T follicular helper cell (primary cell): ENCODE measurements around the gene ZNF408.
"Not testable (repeated sequence)": the region's sequence is repeated elsewhere in the genome, so short reads cannot be mapped to it uniquely, and the experiment has no call there.

ENCODE experiments used
- DNase-seq: peaks from one replicate; pipeline ENCODE4 v3.0.0-alpha.2; 2020; ENCODE audit warnings: low read depth

The ZNF408 gene

DNA sequence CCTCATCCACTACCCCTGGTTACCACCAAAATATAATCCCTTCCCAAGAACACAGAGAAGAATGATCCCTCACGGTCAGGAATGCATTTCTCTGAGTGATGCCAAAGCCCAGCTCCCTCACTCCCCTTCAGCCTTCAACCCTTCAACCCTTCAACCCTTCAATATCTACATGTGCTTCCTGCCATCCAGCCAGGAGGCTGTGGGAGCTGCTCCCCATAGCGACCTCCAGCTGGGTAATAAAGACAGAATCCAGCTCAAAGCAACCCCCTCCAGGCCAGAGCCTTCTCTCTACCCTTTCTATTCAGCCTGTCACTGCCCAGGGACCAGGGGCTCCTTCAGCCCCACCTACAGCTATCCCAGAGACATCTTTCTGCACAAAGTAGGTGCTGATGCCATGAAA is 3.1 kb upstream of the ZNF408 start:
- no peak for DNase-seq

- DNase-seq, result no peak
These were observed 2.2 kb upstream of the ZNF408 start for GRCh38 chr11:46698597-46698996.

- no peak for DNase-seq
These were observed 335 bp downstream of the ZNF408 start for GRCh38 chr11:46701078-46701654.

DNA sequence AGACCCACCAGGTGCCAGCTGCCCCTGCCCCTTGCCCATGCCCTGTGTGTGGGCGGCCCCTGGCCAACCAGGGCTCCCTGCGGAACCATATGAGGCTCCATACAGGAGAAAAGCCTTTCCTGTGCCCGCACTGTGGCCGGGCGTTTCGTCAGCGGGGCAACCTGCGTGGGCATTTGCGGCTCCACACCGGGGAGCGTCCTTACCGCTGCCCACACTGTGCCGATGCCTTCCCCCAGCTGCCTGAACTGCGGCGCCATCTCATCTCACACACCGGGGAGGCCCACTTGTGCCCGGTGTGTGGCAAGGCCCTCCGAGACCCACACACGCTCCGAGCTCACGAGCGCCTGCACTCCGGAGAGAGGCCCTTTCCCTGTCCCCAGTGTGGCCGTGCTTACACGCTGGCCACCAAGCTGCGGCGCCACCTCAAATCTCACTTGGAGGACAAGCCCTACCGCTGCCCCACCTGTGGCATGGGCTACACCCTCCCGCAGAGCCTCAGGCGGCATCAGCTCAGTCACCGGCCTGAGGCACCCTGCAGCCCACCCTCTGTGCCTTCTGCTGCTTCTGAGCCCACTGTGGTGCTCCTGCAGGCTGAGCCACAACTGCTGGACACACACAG is 4.3 kb downstream of the ZNF408 start:
- DNase-seq, result no peak

DNA sequence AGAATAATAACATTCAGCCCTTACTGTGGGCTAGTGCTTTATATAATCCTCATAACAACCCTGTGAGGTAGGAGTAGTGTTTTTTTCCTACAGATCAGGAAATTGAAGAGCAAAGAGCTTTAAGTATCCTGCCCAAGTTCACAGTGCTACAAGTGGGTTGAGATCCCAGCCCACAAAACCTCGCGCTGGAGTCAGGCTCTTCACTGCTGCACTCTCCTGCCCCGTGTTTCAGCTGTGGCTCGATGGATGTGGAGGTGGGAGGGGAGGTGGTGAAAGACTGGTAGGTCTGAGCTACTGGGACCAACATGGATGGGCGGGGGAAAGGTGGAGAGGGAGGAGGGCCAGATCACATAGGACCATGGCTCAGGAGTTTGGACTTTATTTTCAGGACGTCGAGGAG is 6.1 kb downstream of the ZNF408 start:
- DNase-seq, result no peak

DNA sequence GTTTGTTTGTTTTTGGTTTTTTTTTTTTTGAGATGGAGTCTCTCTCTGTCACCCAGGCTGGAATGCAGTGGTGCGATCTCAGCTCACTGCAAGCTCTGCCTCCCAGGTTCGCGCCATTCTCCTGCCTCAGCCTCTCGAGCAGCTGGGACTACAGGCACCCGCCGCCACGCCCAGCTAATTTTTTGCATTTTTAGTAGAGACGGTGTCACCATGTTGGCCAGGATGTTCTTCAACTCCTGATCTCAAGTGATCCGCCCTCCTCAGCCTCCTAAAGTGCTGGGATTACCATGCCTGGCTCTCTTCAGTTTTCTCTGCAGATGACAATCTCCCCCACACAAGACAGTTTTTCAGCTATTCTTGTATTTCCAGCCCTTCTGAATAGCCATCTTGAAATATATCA is 8.5 kb downstream of the ZNF408 start:
- not testable (repeated sequence) for DNase-seq

DNA sequence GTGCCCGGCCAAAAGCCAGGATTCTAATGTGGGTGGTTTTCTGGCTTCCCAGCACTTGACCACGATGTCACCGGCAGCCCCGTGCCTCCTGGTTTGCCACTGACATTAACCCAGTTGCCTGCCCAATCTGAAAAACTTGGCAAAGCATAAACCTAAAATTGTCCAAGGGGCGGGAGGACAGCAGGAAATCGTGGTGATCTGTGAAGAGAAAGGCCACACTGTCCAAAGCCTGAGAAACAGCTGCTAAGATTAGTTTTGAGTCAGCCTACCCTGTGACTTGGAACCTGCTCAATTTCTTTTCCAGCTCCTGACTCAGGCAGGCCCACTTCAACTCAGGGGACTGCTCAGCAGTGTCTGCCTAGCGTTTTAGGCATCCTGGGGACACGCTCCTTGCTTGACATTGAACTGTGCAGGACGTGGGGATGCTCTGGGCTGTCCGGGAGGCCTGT is 10.0 kb downstream of the ZNF408 start:
- no peak for DNase-seq

DNA sequence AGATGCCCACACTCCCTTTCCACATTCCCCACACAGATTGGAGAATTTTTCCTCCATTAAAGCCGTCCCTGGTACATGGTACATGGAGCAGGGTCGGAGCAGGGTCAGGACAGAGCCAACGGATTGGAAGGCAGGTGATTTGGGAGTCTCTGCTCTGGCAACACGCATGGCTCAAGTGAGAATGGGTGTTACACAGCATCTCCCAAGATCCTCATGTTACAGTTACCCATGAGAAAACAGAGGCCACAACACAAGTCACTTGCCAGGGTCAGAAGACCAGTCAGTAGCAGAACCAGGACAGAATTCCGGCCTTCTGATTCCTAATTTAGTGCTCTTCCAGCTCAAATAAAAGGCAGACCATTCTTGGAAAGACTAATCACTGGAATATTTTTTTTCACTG is 10.5 kb downstream of the ZNF408 start:
- no peak for DNase-seq

GRCh38 chr11:46712874-46713576 is 12.2 kb downstream of the ZNF408 start:
- DNase-seq, result no peak

- not testable (repeated sequence) for DNase-seq
These were observed 17.0 kb downstream of the ZNF408 start for GRCh38 chr11:46717825-46718154.

GRCh38 chr11:46718155-46719019 is 17.6 kb downstream of the ZNF408 start:
- no peak for DNase-seq

DNA sequence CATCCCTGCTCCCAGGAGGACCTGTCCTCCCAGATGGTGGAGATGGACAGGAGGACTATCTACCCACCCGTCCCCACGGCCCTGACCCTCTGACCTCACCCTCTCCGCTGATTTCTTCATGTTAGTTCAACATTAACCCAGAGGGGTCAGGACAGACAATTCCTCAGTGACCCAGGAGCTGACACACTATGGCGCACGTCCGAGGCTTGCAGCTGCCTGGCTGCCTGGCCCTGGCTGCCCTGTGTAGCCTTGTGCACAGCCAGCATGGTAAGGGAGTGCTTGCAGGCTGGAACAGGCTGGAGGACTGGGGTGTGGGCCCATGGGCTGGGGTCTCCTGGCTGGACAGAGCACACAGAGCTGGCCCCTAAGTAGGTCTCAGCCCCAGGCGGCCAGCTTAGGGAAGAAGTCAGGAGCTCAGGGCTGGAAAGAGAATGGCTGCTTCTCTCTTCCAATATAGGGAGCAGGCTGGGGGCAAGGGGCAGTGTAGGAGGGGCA is 18.3 kb downstream of the ZNF408 start, which contains the start of gene F2:
Gene F2, plus strand, starts transcription at position 166 of the 495 bp plus-strand sequence. Its CDS starts 23 bp downstream, at position 189.
- no peak for DNase-seq

DNA sequence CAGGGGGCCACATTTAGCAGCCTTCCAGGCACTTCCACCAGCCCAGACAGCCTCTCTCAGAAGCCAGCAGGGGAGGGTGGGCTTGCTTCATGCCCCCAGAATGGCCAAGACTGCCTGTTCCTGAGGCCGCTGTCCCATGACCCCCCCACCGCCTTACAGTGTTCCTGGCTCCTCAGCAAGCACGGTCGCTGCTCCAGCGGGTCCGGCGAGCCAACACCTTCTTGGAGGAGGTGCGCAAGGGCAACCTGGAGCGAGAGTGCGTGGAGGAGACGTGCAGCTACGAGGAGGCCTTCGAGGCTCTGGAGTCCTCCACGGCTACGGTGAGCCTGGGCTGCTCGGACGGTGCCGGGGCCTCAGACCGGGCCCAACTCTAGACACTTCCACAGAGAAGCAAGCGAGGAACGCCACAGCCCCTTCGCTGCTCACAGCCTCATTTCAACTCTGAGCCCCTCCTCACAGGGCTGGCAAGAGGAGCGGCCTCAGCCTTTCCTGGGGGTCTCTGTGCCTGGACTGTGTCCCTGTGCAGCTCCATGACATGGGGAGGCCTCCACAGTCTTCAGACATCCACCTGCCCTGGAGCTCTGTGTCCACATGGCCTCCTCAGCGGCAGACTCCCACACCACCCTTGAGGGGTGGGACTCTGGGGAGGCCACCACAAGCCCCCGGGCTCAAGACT is 18.9 kb downstream of the ZNF408 start:
- DNase-seq, result no peak

DNA sequence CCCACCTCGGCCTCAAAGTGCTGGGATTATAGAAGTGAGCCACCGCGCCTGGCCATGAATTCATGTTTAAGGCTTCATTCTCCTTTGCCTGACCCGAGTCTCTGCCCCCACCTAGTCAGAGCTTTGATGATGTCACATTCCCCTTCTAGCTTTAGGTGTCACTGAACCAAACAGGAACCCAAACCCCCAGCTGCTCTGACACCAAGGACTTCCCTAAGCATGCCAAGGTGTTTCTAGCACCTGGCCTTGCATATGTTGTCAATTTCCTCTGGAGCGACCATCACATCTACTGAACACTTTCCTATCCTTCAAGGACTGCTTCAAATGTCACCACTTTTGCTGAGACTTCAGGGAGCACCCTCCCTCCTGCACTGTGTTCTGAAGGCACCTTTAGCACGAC is 20.5 kb downstream of the ZNF408 start:
- DNase-seq, result no peak

DNA sequence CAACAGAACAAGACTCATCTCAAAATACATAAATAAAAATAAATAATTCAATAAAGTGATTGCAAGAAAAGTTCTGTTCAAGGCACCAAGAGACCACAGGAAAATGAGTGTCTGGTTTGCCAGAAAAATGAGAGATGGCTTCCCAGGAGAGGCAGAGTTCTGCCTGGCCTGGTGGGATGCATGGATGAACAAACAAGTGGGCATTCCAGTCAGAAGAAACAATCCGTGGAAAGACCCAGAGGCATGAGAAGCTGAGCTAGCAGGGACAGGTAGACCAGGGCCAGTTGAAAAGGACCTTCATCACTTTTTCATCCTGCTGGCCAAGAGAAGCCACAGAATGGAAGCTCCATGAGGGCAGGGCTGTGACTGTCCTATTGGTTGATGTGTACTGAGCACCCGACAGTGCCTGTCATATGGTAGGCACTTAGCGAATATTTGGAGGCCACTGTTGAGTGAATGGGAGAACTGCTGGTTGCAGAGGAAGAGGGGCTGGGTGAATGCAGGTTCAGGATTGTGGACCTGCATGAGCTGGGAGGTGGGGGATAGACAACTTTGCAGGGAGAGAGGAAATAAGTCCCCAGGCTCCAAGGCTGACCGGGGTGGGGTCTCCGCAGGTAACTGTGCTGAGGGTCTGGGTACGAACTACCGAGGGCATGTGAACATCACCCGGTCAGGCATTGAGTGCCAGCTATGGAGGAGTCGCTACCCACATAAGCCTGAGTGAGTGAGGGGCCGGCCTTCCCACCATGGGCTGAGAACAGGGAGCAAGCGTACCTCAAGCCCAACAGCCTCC is 21.9 kb downstream of the ZNF408 start:
- no peak for DNase-seq

DNA sequence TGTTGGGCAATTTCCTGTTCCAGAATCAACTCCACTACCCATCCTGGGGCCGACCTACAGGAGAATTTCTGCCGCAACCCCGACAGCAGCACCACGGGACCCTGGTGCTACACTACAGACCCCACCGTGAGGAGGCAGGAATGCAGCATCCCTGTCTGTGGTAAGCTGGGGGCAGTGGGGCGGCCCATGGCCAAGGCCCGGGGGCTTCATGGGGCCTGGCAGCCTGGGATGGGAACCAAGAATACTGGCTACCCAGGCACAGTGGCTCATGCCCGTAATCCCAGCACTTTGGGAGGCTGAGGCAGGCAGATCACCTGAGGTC is 22.5 kb downstream of the ZNF408 start:
- no peak for DNase-seq

DNA sequence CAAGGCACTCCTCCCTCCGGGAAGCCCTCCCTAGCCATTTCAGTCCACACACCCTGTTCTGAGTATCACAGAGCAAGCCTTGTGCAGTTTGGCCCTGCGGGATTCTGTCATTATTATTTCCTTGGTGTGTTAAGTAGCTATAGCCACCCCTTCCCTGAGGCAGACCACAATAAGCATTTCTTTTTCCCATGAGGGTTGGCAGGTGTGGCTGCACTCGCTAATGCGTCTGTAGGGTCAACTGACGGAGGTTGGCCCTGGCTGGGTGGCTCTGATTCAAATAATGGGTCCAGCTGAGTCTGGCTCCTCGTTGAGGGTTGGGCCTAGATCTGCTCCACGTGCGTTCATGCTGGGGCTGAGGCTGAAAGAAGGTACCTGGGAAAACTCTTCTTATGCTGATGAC is 23.3 kb downstream of the ZNF408 start:
- DNase-seq, result no peak

DNA sequence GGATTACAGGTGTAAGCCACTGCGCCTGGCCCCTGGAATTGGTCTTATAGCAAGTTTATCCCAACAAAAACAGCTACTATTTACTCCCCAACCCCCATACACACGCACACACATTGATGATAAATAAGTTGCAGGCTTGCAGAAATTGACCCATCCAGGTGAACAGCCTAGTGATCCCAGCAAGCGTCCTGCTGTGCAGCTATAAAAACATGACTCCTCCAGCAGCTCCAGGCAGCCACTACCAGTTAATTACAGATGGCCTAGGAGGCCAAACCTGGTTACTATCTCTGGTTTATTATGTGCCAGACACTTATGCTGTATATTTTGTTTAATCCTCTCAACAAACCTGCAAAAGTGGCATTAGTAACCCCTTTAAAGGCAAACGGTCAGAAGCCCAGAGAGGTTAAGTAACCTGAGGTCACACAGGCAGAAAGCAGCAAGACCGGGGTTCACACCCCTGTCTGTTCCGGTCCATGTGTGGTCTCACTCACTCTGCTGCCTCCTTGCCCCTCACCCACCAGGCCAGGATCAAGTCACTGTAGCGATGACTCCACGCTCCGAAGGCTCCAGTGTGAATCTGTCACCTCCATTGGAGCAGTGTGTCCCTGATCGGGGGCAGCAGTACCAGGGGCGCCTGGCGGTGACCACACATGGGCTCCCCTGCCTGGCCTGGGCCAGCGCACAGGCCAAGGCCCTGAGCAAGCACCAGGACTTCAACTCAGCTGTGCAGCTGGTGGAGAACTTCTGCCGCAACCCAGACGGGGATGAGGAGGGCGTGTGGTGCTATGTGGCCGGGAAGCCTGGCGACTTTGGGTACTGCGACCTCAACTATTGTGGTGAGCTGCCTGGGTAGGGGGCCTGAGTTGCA is 24.7 kb downstream of the ZNF408 start:
- DNase-seq, result no peak

GRCh38 chr11:46726206-46726862 is 25.5 kb downstream of the ZNF408 start:
- DNase-seq, result no peak
